MM.1S (cell line): ENCODE measurements around the gene PGBD5.

Experiments used
- CTCF ChIP-seq: fragments of 300-600 bp; sonication (generic); IDR thresholded peaks from 2 replicates; pipeline ENCODE4 v1.5.1; 2016; ENCODE audit warnings: antibody characterized with exemption, low read length, mixed read lengths
- EZH2 ChIP-seq: fragments of 300-600 bp; sonication (generic); optimal IDR thresholded peaks from 2 replicates; pipeline ENCODE3; 2017; ENCODE audit warnings: low read depth, mild to moderate bottlenecking, antibody characterized with exemption, low read length, mixed read lengths
- EZH2phosphoT487 ChIP-seq: fragments of 300-600 bp; sonication (generic); IDR thresholded peaks from 2 replicates; pipeline ENCODE4 v1.6.1; 2018; ENCODE audit warnings: antibody characterized with exemption, low read length

- TF ChIP-seq CTCF (no peak), EZH2phosphoT487 (no peak), EZH2 (no peak)
Measured at GRCh38 chr1:230332575-230333066, 93.5 kb downstream of the PGBD5 start.
